Neural progenitor cell (in vitro differentiated cells): ENCODE data around the gene LCP1. TPM values are rescaled to one million over a fixed set of nuclear protein-coding genes. Genes with fewer than 3 reads are reported as not detected.
A peak's percentile ranks its signal among the peaks of the same experiment; 100 is the strongest.

Source experiments
- DNase-seq: peaks from one replicate; pipeline ENCODE4 v3.0.0-alpha.2; 2016; ENCODE audit warnings: low spot score
- H2AFZ ChIP-seq: fragments of 200-600 bp; sonication (generic); replicated peaks from 2 replicates; pipeline ENCODE4 v1.6.1; 2016; ENCODE audit warnings: antibody characterized with exemption
- H3F3A ChIP-seq: fragments of 200-600 bp; sonication (generic); 2 replicates; pipeline ENCODE4 v1.6.1; 2016; ENCODE audit warnings: antibody characterized with exemption, low read depth
- H3K27ac ChIP-seq: fragments of 200-600 bp; sonication (generic); 2 replicates; pipeline ENCODE4 v1.5.1; 2016; ENCODE audit warnings: mild to moderate bottlenecking
- H3K27me3 ChIP-seq: fragments of 200-600 bp; sonication (generic); 2 replicates; pipeline ENCODE4 v1.6.1; 2016; ENCODE audit warnings: mild to moderate bottlenecking, moderate library complexity
- H3K36me3 ChIP-seq: fragments of 200-600 bp; sonication (generic); 2 replicates; pipeline ENCODE4 v1.5.1; 2016
- H3K4me1 ChIP-seq: fragments of 200-600 bp; sonication (generic); 2 replicates; pipeline ENCODE4 v1.6.1; 2016; ENCODE audit warnings: mixed run types
- H3K4me2 ChIP-seq: fragments of 200-600 bp; sonication (generic); 2 replicates; pipeline ENCODE4 v1.6.1; 2016
- H3K4me3 ChIP-seq: fragments of 200-600 bp; sonication (generic); 2 replicates; pipeline ENCODE4 v1.5.1; 2016
- H3K79me2 ChIP-seq: fragments of 200-600 bp; sonication (generic); 2 replicates; pipeline ENCODE4 v1.6.1; 2016; ENCODE audit warnings: low read depth
- H3K9ac ChIP-seq: fragments of 200-600 bp; sonication (generic); 2 replicates; pipeline ENCODE4 v1.6.1; 2016
- H3K9me3 ChIP-seq: fragments of 200-600 bp; sonication (generic); 2 replicates; pipeline ENCODE4 v1.5.1; 2016; ENCODE audit warnings: low read depth
- H4K20me1 ChIP-seq: fragments of 200-600 bp; sonication (generic); 2 replicates; pipeline ENCODE4 v1.6.1; 2016; ENCODE audit warnings: low read depth
- H3K27ac Mint-ChIP-seq: 3 replicates; pipeline ENCODE4 v1.8.0; 2021; ENCODE audit warnings: mixed read lengths
- H3K27me3 Mint-ChIP-seq: 2 replicates; pipeline ENCODE4 v1.8.0; 2022; ENCODE audit warnings: low read depth, mild to moderate bottlenecking, inconsistent platforms, moderate library complexity, mixed read lengths; ENCODE audit not compliant: insufficient read depth
- H3K36me3 Mint-ChIP-seq: 3 replicates; pipeline ENCODE4 v1.8.0; 2021; ENCODE audit warnings: mixed read lengths
- H3K4me1 Mint-ChIP-seq: 3 replicates; pipeline ENCODE4 v1.8.0; 2021; ENCODE audit warnings: mixed read lengths
- H3K4me3 Mint-ChIP-seq: 3 replicates; pipeline ENCODE4 v1.8.0; 2021; ENCODE audit warnings: mild to moderate bottlenecking, moderate library complexity, mixed read lengths
- H3K9me3 Mint-ChIP-seq: 3 replicates; pipeline ENCODE4 v1.8.0; 2020; ENCODE audit warnings: mixed read lengths
- EZH2 ChIP-seq: fragments of 200-600 bp; sonication (generic); IDR thresholded peaks from 2 replicates; pipeline ENCODE4 v1.6.1; 2017; ENCODE audit warnings: antibody characterized with exemption, mild to moderate bottlenecking, moderate library complexity
- EZH2phosphoT487 ChIP-seq: fragments of 200-600 bp; sonication (generic); IDR thresholded peaks from 2 replicates; pipeline ENCODE4 v1.6.1; 2017; ENCODE audit warnings: antibody characterized with exemption
- total RNA-seq: library from RNA; depleted of rRNA; stranded (reverse); fragments of >200 nt; gene quantifications from 2 replicates; pipeline ENCODE4 v1.2.3, GENCODE V29; 2015; ENCODE audit warnings: low replicate concordance
- TF ChIP-seq, protein P1 (sequence below): fragments of 200-600 bp; sonication (generic); IDR thresholded peaks from 2 replicates; pipeline ENCODE4 v1.5.1; 2017; ENCODE audit warnings: antibody characterized with exemption, mild to moderate bottlenecking

LCP1 gene
- total RNA-seq, 1 donor from 2014 or later = 2.2 TPM

DNA sequence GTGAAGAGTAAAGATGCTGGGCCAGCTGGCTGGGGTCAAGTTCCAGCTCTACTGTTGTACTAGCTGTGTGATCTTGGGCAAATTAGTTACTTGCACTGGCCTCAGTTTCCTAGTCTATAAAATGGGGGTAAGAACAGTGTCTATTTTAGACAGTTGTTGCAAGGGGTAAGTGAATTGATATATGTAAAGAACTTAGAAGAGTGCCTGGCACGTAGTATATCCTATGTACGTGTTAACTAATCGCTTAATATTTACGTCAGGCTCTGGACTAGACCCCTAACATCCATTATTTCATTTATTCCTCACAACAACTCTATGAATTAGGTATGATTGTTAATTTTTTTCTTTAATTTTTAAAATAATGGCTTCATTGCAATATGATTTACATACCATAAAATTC lies 3.7 kb upstream of the LCP1 start:
- Histone ChIP-seq H3K4me3 (no peak overlapping the region), H4K20me1 (no peaks in the 10 kb centered on the region), H3K79me2 (no peaks in the 10 kb centered on the region), H3K27ac (no peak overlapping the region), H3K27me3 (no peaks in the 10 kb centered on the region), H3K4me1 (no peaks in the 10 kb centered on the region), H3K36me3 (no peaks in the 10 kb centered on the region), H3K9ac (no peak overlapping the region), H2AFZ (no peak overlapping the region), H3F3A (no peaks in the 10 kb centered on the region), H3K9me3 (no peaks in the 10 kb centered on the region), H3K4me2 (no peak overlapping the region)
- DNase-seq = no peak
- TF ChIP-seq EZH2 (no peak), EZH2phosphoT487 (no peak)
- TF ChIP-seq, protein P1, sequence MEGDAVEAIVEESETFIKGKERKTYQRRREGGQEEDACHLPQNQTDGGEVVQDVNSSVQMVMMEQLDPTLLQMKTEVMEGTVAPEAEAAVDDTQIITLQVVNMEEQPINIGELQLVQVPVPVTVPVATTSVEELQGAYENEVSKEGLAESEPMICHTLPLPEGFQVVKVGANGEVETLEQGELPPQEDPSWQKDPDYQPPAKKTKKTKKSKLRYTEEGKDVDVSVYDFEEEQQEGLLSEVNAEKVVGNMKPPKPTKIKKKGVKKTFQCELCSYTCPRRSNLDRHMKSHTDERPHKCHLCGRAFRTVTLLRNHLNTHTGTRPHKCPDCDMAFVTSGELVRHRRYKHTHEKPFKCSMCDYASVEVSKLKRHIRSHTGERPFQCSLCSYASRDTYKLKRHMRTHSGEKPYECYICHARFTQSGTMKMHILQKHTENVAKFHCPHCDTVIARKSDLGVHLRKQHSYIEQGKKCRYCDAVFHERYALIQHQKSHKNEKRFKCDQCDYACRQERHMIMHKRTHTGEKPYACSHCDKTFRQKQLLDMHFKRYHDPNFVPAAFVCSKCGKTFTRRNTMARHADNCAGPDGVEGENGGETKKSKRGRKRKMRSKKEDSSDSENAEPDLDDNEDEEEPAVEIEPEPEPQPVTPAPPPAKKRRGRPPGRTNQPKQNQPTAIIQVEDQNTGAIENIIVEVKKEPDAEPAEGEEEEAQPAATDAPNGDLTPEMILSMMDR = no peak
- Mint-ChIP-seq H3K27me3 (peaks cover 6% of the 10 kb centered on the region), H3K36me3 (no peaks in the 10 kb centered on the region), H3K27ac (no peak overlapping the region), H3K4me3 (no peak overlapping the region), H3K4me1 (no peaks in the 10 kb centered on the region), H3K9me3 (no peaks in the 10 kb centered on the region)

DNA sequence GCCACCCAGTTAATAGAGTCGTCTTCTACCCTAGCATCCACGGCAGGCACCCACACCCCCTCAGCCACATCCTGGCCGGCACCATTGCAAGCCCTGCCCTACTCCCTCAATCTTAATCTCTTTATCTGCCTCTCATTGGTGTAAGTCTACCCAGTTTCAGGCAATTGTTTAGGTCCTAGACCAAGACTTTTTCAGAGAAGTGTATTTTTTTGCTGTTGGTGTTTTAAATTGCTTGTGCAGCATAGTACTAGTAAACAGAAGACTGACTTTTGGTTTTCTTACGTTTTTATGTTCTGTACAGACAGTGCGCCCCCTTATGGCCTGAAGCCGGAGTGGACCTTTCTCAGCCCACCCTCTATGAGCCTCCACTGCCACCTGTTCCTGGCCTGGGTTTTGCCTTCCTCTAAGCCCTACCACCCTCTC lies 2.3 kb upstream of the LCP1 start:
- DNase-seq = peak; percentile 66
- no peak overlapping the region for H2AFZ ChIP-seq

DNA sequence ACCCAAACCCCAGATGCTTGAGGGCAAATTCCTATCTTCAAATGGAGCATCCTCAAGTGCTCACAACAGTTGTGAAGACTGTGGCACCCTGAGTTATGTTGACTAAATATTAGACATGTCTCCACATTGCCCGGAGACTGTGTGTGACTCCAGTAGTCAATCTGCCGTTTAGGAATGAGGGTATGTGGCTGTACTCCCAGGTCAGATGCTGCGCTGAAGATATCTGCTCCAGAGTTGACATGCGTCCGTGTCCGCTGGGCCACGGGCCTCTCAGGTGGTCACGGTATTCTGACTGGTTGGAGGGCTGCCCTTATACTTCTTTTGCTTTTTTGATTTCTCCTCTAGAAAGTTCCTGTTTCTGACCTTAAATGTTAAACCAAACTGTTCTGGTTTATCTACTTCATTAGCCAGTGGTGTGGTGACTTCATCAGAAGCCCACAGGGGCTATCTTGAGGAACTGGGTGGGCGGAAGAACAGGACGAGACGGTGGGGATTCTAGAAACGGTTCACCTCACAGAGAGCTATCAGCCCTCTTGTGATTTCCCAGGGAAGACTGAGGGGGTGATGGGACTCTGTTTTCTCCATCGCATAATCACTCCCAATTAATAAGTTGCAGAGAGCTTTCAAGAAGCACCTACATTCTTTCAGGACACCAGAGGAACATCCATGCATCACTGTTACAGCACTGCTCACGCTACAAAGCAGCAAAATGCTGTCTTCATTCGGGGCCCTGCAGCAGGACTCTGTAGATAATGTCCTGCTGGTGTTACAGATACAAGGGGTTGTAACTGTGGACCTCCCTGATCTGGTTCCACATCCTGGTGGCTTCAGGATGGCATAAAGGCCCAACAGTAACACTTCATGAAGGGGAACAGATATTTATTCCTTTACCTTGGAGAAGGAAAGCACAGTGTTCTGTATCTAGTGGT lies 1.3 kb upstream of the LCP1 start:
- Histone ChIP-seq H3K4me3 (no peak overlapping the region), H3F3A (no peaks in the 10 kb centered on the region), H4K20me1 (no peaks in the 10 kb centered on the region), H3K79me2 (no peaks in the 10 kb centered on the region), H3K27me3 (no peaks in the 10 kb centered on the region), H3K9ac (no peak overlapping the region), H3K27ac (no peak overlapping the region), H3K36me3 (no peaks in the 10 kb centered on the region), H3K4me1 (no peaks in the 10 kb centered on the region), H3K4me2 (no peak overlapping the region), H3K9me3 (no peaks in the 10 kb centered on the region), H2AFZ (no peak overlapping the region)
- Mint-ChIP-seq H3K4me3 (no peak overlapping the region), H3K4me1 (no peaks in the 10 kb centered on the region), H3K36me3 (no peaks in the 10 kb centered on the region), H3K27me3 (peaks cover 6% of the 10 kb centered on the region), H3K27ac (no peak overlapping the region), H3K9me3 (no peaks in the 10 kb centered on the region)
- DNase-seq = no peak
- TF ChIP-seq, protein P1 = no peak
- no peak for TF ChIP-seq EZH2phosphoT487
- no peak for TF ChIP-seq EZH2

More for the DNA sequence above, 2.3 kb upstream of the LCP1 start:
- Mint-ChIP-seq H3K36me3 (no peaks in the 10 kb centered on the region), H3K27me3 (peaks cover 6% of the 10 kb centered on the region), H3K4me3 (no peak overlapping the region), H3K27ac (no peak overlapping the region), H3K4me1 (no peaks in the 10 kb centered on the region), H3K9me3 (no peaks in the 10 kb centered on the region)
- TF ChIP-seq, protein P1 = peak; percentile 83
- TF ChIP-seq EZH2phosphoT487 (no peak), EZH2 (no peak)
- Histone ChIP-seq H3K4me3 (no peak overlapping the region), H4K20me1 (no peaks in the 10 kb centered on the region), H3K4me1 (no peaks in the 10 kb centered on the region), H3F3A (no peaks in the 10 kb centered on the region), H3K79me2 (no peaks in the 10 kb centered on the region), H3K36me3 (no peaks in the 10 kb centered on the region), H3K27me3 (no peaks in the 10 kb centered on the region), H3K9me3 (no peaks in the 10 kb centered on the region), H3K4me2 (no peak overlapping the region), H3K9ac (no peak overlapping the region), H3K27ac (no peak overlapping the region)
